ENCODE data around the gene SLC25A25.

SLC25A25 gene

DNA sequence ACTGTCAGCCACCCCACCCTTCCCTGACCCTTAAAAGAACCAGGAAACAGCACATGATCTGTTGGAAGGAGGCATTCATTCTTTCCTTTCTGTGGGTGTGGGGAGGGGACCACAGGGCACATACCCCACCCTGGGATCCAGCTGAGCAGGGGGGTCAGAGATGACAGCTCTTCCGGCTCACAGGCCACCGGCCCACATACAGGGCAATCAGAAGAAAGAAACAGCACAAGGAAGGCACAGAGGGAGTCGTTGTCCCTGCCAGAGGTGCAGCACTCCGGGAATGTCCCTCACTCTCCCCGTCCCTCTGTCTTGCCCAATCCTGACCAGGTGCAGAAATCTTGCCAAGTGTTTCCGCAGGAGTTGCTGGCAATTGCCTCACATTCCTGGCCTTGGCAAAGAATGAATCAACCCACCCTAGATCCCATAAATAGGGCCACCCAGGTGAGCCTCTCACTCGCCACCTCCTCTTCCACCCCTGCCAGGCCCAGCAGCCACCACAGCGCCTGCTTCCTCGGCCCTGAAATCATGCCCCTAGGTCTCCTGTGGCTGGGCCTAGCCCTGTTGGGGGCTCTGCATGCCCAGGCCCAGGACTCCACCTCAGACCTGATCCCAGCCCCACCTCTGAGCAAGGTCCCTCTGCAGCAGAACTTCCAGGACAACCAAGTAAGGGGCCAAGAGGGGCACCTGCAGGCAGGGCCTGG lies 81.1 kb downstream of the SLC25A25 start, which contains the start of gene LCN2:
Gene LCN2, plus strand, starts transcription at position 453 of the 701 bp plus-strand sequence. Its CDS starts 73 bp downstream, at position 526.
- no peak for DNase-seq

DNA sequence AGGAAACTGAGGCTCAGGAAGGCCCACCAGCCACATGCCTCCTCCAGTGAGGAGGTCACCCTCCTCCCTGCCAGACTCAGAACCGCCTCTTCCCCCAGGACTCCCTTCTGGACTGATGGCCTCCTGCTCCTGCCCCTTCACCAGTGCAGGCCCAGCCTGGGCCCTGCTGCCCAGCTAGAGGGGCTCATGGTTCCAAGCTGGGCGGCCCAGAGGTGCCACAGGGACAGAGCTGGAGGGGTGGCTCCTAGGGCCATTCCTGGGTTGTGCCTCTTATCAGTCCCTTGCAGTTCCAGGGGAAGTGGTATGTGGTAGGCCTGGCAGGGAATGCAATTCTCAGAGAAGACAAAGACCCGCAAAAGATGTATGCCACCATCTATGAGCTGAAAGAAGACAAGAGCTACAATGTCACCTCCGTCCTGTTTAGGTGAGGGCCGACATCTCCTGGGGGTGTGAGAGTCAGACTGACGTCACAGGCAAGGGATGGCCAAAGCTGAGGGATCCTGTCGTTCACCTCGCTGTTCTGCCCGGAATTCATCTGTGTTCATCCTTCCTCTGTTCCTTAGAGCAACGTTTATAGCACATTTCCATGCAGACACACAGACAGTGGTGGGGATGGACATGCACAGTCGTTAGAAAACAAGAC lies 82.0 kb downstream of the SLC25A25 start:
- DNase-seq, result no peak

- DNase-seq, result no peak
Measured at GRCh38 chr9:128150594-128151308, 82.7 kb downstream of the SLC25A25 start.

- DNase-seq, result no peak
Measured at GRCh38 chr9:128151309-128152132, 83.5 kb downstream of the SLC25A25 start.

DNA sequence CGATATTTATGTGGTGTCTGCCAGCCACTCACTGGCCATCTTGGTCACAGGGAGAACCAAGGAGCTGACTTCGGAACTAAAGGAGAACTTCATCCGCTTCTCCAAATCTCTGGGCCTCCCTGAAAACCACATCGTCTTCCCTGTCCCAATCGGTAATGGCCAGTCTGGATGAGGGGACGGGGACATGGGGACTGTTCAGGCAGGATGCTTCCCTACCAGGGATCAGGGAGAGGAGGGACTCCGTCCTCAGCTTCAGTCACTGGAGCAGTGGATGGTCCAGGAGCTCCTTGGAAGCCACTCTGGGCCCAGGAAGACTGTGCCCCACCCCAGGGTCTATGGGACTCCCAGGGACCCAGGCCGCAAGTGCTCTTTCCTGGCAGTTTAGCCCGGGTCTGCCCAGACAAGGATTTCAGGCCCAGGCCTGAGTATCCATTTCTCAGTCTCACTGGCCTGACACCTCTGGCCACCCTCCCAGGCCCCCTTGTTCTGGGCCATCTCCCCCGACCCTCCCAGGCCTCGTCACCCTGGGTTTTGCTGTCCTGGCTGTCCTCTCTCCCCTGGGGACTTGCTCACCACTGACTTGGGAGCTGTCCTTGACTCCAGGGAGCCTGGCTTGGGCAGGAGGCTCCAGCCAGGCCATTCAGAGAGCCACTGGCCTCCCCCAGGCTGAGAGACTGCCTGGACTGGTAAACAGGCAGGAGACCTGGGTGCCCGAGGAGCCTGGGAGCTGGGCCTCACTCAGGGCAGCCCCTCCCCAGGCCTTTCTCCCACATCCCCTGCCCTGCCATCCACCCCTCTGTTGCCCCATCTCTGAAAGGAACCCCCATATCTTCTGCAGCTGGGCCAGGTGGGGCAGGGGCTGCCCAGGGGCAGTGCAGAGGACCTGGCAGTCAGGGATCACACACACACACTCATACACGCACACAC lies 84.4 kb downstream of the SLC25A25 start:
- DNase-seq, result no peak

- DNase-seq, result no peak
Measured at GRCh38 chr9:128153060-128153946, 85.3 kb downstream of the SLC25A25 start.

DNA sequence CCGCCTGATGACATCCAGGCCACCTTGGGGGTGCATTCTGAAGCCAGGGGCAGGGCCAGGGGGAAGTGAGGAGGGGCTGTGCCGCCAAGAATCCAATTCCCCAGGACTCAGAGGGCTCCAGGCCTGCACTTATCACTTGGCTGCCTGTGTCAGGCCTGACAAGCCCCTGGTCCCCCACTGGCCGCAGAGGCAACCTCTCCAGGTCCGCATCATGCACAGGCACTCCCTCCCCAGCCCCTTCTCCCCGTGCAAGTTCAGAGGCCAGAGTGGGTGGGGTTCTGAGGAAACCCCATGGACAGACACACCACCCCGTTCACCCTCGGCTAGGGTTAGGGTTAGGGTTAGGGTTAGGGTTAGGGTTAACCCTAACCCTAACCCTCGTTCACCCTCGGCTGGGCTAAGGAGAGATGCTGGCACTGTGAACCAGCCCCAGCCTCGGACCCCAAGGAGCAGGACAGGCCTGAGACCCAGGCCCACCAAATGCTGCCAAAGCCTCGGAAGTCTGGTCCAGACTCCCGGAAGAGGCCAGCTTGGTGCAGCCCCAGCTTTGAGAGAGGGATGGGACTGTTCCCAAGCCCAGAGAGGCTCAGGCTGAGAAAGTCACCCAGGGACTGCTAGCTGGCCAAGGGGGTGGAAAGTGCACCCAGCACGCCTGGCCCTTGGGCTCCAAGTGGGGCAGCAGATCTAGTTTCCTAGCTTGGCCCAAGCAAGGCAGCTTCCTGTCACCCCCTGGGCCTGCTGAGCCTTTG lies 86.1 kb downstream of the SLC25A25 start:
- DNase-seq, result no peak

- DNase-seq, result no peak
Measured at GRCh38 chr9:128155736-128156500, 87.9 kb downstream of the SLC25A25 start.

All from EL (cell line).